ENCODE data around the gene APP. TPM values are rescaled to one million over a fixed set of nuclear protein-coding genes. Genes with fewer than 3 reads are reported as not detected.
A peak's percentile ranks its signal among the peaks of the same experiment; 100 is the strongest.

Gene APP
- total RNA-seq, 5 donors from 2014 or later (not counting 1 experiment from before 2014, with no cell fraction given) = 33.7 to 44.7 (median 37.5) TPM

- H3K36me3 Mint-ChIP-seq = no peaks in the 10 kb centered on the region
- H3K27ac ChIP-seq (ENCODE audit: low read length) = no peak overlapping the region
- no peak for ATAC-seq (replicated peaks in 1 of 4)
- no peak overlapping the region for H3K4me3 ChIP-seq (ENCODE audit: control insufficient read depth in 1 of 2, extremely low read depth in 1 of 2, low read length in 1 of 2)
- 65% methylated on average over 5 of the region's 5 CpGs for WGBS (ENCODE audit: insufficient coverage)
- no peaks in the 10 kb centered on the region for H3K9me3 ChIP-seq
- CTCF ChIA-PET = no interaction called here
- H3K36me3 ChIP-seq (ENCODE audit: control insufficient read depth in 2 of 2, extremely low read depth in 1 of 2, insufficient read depth in 1 of 2, low read length in 1 of 2) = no peaks in the 10 kb centered on the region
- H3K4me1 Mint-ChIP-seq = no peaks in the 10 kb centered on the region
- peaks cover 0 to 6% of the 10 kb centered on the region in 2 experiments for H3K27me3 ChIP-seq (replicated peaks in 1 of 2; ENCODE audit: control insufficient read depth in 2 of 2, extremely low read depth in 1 of 2, insufficient read depth in 2 of 2, low read length in 1 of 2)
- POLR2A ChIA-PET = no interaction called here
- DNase-seq = peak in 1 of 35 experiments; percentile 36
- peaks cover 3 to 10% of the 10 kb centered on the region in 2 donors for H3K27me3 Mint-ChIP-seq
- H3K9me3 Mint-ChIP-seq = no peaks in the 10 kb centered on the region
- H3K4me3 Mint-ChIP-seq = no peak overlapping the region
- no peak overlapping the region for H3K27ac Mint-ChIP-seq
- H3K4me1 ChIP-seq (ENCODE audit: control insufficient read depth in 1 of 2, extremely low read depth in 1 of 2, insufficient read depth in 2 of 2, low read length in 2 of 2) = no peaks in the 10 kb centered on the region
These were observed 315.0 kb downstream of the APP start for GRCh38 chr21:25855576-25855975.

DNA sequence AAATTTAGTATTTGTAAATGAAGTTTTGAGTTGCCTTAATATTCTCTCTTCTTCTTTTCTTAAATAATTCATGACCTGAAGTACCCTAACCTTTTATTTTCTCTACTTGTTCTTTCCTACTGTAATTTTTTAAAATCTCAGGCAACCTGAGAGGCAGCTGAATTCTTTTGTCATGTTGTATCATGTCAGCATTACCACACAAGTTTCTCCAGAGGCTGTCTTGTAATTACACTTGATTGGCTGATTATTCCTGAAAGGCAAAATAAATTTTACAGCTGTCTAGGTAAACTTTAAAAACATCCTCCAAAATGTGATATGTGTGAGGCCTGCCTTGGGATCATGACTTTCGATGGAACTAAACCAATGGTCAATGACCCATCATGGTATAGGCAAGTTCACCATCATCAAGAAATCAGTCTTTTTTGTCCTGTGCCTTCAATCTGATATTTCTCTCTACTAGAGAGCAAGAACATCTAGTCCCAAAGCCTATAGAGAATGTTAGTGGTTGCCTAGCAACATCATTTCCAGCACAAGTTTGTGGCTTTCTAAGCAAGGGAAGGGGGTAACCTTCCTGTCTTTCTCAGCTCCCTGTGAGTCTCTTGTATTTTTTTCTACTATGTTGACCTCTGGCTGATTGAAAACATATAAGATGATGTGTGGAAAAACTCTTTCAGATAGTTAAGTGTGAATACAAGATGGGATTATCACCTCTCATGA lies 320.3 kb downstream of the APP start:
- Histone ChIP-seq H3K4me1 (ENCODE audit: control insufficient read depth in 1 of 2, extremely low read depth in 1 of 2, insufficient read depth in 2 of 2, low read length in 2 of 2) (no peaks in the 10 kb centered on the region), H3K9me3 (no peaks in the 10 kb centered on the region), H3K27ac (ENCODE audit: low read length) (no peak overlapping the region), H3K4me3 (ENCODE audit: control insufficient read depth in 1 of 2, extremely low read depth in 1 of 2, low read length in 1 of 2) (no peak overlapping the region), H3K36me3 (ENCODE audit: control insufficient read depth in 2 of 2, extremely low read depth in 1 of 2, insufficient read depth in 1 of 2, low read length in 1 of 2) (no peaks in the 10 kb centered on the region), H3K27me3 (replicated peaks in 1 of 2; ENCODE audit: control insufficient read depth in 2 of 2, extremely low read depth in 1 of 2, insufficient read depth in 2 of 2, low read length in 1 of 2) (peaks cover 0 to 6% of the 10 kb centered on the region in 2 experiments)
- H3K4me3 Mint-ChIP-seq = no peak overlapping the region
- no CpG with 5 or more reads among the region's 1 CpG for WGBS (ENCODE audit: insufficient coverage)
- H3K4me1 Mint-ChIP-seq = no peaks in the 10 kb centered on the region
- no peak for DNase-seq
- no peak for ATAC-seq (replicated peaks in 1 of 4)
- H3K27ac Mint-ChIP-seq = no peak overlapping the region
- H3K27me3 Mint-ChIP-seq = peaks cover 3 to 10% of the 10 kb centered on the region in 2 donors
- ChIA-PET POLR2A (interaction anchor here in 1 of 2 donors (0.5 kb wide), 1 partner anchor 10 kb away, joined by 3 read pairs; no protein-coding TSS in a partner anchor), CTCF (no interaction called here)
- peaks cover 0 to 11% (median 3%) of the 10 kb centered on the region in 3 donors for H3K9me3 Mint-ChIP-seq
- H3K36me3 Mint-ChIP-seq = peaks cover 3% of the 10 kb centered on the region

DNA sequence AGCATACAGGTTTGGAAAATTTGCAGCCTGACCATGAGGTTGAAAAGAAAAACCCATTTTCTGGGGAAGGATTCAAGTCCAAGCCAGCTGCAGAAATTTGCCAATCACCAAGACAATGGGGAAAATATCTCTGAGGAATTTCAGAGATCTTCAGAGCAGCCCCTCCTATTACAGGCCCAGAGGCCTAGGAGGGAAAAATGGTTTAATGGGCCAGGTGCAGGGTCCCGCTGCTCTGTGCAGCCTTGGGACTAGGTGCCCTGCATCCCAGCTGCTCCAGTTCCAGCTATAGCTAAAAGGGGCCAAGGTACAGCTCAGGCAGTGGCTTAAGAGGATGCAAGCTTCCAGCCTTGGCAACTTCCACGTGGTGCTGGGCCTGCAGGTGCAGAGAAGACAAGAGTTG lies 322.3 kb downstream of the APP start:
- WGBS (ENCODE audit: insufficient coverage) = 40% methylated on average over 2 of the region's 2 CpGs
- no peak overlapping the region for H3K27ac Mint-ChIP-seq
- no peak overlapping the region for H3K4me3 ChIP-seq (ENCODE audit: control insufficient read depth in 1 of 2, extremely low read depth in 1 of 2, low read length in 1 of 2)
- H3K9me3 ChIP-seq = no peaks in the 10 kb centered on the region
- no peak overlapping the region for H3K27ac ChIP-seq (ENCODE audit: low read length)
- no peak overlapping the region for H3K4me3 Mint-ChIP-seq
- peaks cover 0 to 4% of the 10 kb centered on the region in 2 donors for H3K27me3 Mint-ChIP-seq
- ATAC-seq (replicated peaks in 1 of 4) (no peak), DNase-seq (no peak)
- peaks cover 0 to 2% of the 10 kb centered on the region in 2 experiments for H3K27me3 ChIP-seq (replicated peaks in 1 of 2; ENCODE audit: control insufficient read depth in 2 of 2, extremely low read depth in 1 of 2, insufficient read depth in 2 of 2, low read length in 1 of 2)
- CTCF ChIA-PET = no interaction called here
- POLR2A ChIA-PET = no interaction called here
- peaks cover 0 to 11% (median 3%) of the 10 kb centered on the region in 3 donors for H3K9me3 Mint-ChIP-seq
- H3K36me3 ChIP-seq (ENCODE audit: control insufficient read depth in 2 of 2, extremely low read depth in 1 of 2, insufficient read depth in 1 of 2, low read length in 1 of 2) = no peaks in the 10 kb centered on the region
- no peaks in the 10 kb centered on the region for H3K4me1 Mint-ChIP-seq
- peaks cover 3% of the 10 kb centered on the region for H3K36me3 Mint-ChIP-seq
- H3K4me1 ChIP-seq (ENCODE audit: control insufficient read depth in 1 of 2, extremely low read depth in 1 of 2, insufficient read depth in 2 of 2, low read length in 2 of 2) = no peaks in the 10 kb centered on the region

GRCh38 chr21:25845729-25846256 lies 324.8 kb downstream of the APP start:
- POLR2A ChIA-PET = no interaction called here
- Histone ChIP-seq H3K9me3 (no peaks in the 10 kb centered on the region), H3K27me3 (replicated peaks in 1 of 2; ENCODE audit: control insufficient read depth in 2 of 2, extremely low read depth in 1 of 2, insufficient read depth in 2 of 2, low read length in 1 of 2) (peaks cover 0 to 2% of the 10 kb centered on the region in 2 experiments), H3K4me1 (ENCODE audit: control insufficient read depth in 1 of 2, extremely low read depth in 1 of 2, insufficient read depth in 2 of 2, low read length in 2 of 2) (no peaks in the 10 kb centered on the region), H3K27ac (ENCODE audit: low read length) (no peak overlapping the region), H3K36me3 (ENCODE audit: control insufficient read depth in 2 of 2, extremely low read depth in 1 of 2, insufficient read depth in 1 of 2, low read length in 1 of 2) (no peaks in the 10 kb centered on the region), H3K4me3 (ENCODE audit: control insufficient read depth in 1 of 2, extremely low read depth in 1 of 2, low read length in 1 of 2) (no peak overlapping the region)
- DNase-seq = no peak
- peaks cover 0 to 11% (median 3%) of the 10 kb centered on the region in 3 donors for H3K9me3 Mint-ChIP-seq
- CTCF ChIA-PET = no interaction called here
- no peak overlapping the region for H3K4me3 Mint-ChIP-seq
- WGBS (ENCODE audit: insufficient coverage) = 28% methylated on average over 2 of the region's 5 CpGs
- H3K36me3 Mint-ChIP-seq = peaks cover 3% of the 10 kb centered on the region
- H3K27me3 Mint-ChIP-seq = peaks cover 0 to 9% of the 10 kb centered on the region in 2 donors
- no peaks in the 10 kb centered on the region for H3K4me1 Mint-ChIP-seq
- no peak overlapping the region for H3K27ac Mint-ChIP-seq
- ATAC-seq (replicated peaks in 1 of 4) = no peak

DNA sequence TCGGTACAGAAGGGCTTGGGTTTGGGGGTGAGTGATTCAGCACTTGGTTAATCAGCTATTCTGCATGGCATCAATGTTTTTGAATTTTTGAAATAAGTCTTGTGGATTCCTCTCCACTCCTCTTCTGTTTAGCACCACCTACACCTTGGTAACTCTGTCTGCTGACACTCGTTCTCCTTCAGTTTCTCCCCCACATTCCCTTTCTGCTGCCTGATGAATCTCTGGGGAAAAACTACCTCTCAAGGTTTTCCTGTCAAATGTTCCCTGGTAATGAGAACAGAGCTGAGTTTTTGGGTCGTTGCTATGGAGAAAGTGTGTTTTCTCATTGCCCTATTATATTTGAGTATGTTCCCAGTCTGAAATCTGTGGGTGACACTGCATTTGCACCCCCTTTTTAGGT lies 327.6 kb downstream of the APP start:
- Mint-ChIP-seq H3K4me1 (no peaks in the 10 kb centered on the region), H3K27ac (no peak overlapping the region), H3K9me3 (peaks cover 8 to 24% (median 8%) of the 10 kb centered on the region in 3 donors), H3K36me3 (peaks cover 1% of the 10 kb centered on the region), H3K4me3 (no peak overlapping the region), H3K27me3 (peaks cover 4 to 9% of the 10 kb centered on the region in 2 donors)
- 80% methylated on average over 1 of the region's 3 CpGs for WGBS (ENCODE audit: insufficient coverage)
- Histone ChIP-seq H3K4me1 (ENCODE audit: control insufficient read depth in 1 of 2, extremely low read depth in 1 of 2, insufficient read depth in 2 of 2, low read length in 2 of 2) (no peaks in the 10 kb centered on the region), H3K27ac (ENCODE audit: low read length) (no peak overlapping the region), H3K27me3 (replicated peaks in 1 of 2; ENCODE audit: control insufficient read depth in 2 of 2, extremely low read depth in 1 of 2, insufficient read depth in 2 of 2, low read length in 1 of 2) (peaks cover 0 to 2% of the 10 kb centered on the region in 2 experiments), H3K4me3 (ENCODE audit: control insufficient read depth in 1 of 2, extremely low read depth in 1 of 2, low read length in 1 of 2) (no peak overlapping the region), H3K9me3 (no peaks in the 10 kb centered on the region), H3K36me3 (ENCODE audit: control insufficient read depth in 2 of 2, extremely low read depth in 1 of 2, insufficient read depth in 1 of 2, low read length in 1 of 2) (no peaks in the 10 kb centered on the region)
- ChIA-PET CTCF (no interaction called here), POLR2A (no interaction called here)
- no peak for DNase-seq
- no peak for ATAC-seq (replicated peaks in 1 of 4)

DNA sequence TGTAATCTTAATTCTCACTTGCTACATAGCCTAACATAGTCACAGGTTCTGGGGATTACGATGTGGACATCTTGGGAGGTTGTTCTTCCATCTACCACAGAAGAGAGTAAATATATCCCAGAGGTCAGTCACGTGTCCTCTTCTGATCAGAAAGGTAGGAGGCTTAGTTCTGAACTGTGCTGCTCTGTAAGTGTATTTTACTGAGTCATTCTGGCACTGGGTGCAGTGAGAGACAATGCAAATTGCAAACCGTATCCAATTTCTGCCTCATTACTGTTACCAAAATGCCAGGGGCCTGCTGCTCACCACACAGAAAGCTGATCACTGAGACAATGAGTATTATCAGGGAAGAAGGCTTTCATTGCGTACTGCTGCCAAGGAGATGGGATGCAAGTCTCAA lies 331.8 kb downstream of the APP start:
- no peaks in the 10 kb centered on the region for H3K36me3 ChIP-seq (ENCODE audit: control insufficient read depth in 2 of 2, extremely low read depth in 1 of 2, insufficient read depth in 1 of 2, low read length in 1 of 2)
- CTCF ChIA-PET = no interaction called here
- ATAC-seq (replicated peaks in 1 of 4) = no peak
- Mint-ChIP-seq H3K9me3 (peaks cover 8 to 16% (median 8%) of the 10 kb centered on the region in 3 donors), H3K4me1 (no peaks in the 10 kb centered on the region), H3K27me3 (peaks cover 4 to 9% of the 10 kb centered on the region in 2 donors), H3K36me3 (no peaks in the 10 kb centered on the region), H3K27ac (no peak overlapping the region), H3K4me3 (no peak overlapping the region)
- H3K4me3 ChIP-seq (ENCODE audit: control insufficient read depth in 1 of 2, extremely low read depth in 1 of 2, low read length in 1 of 2) = no peak overlapping the region
- no peaks in the 10 kb centered on the region for H3K27me3 ChIP-seq (replicated peaks in 1 of 2; ENCODE audit: control insufficient read depth in 2 of 2, extremely low read depth in 1 of 2, insufficient read depth in 2 of 2, low read length in 1 of 2)
- POLR2A ChIA-PET = no interaction called here
- WGBS (ENCODE audit: insufficient coverage) = no CpG with 5 or more reads among the region's 4 CpGs
- no peaks in the 10 kb centered on the region for H3K4me1 ChIP-seq (ENCODE audit: control insufficient read depth in 1 of 2, extremely low read depth in 1 of 2, insufficient read depth in 2 of 2, low read length in 2 of 2)
- DNase-seq = no peak
- H3K27ac ChIP-seq (ENCODE audit: low read length) = no peak overlapping the region
- no peaks in the 10 kb centered on the region for H3K9me3 ChIP-seq

Data from T-cell (primary cell).